HepG2 (cell line): ENCODE results near the gene RNU5B-1. TPM values are rescaled to one million over a fixed set of nuclear protein-coding genes. Genes with fewer than 3 reads are reported as not detected.

Experiments
- ARNT ChIP-seq: fragments of 450-650 bp; IDR thresholded peaks from 2 replicates; pipeline ENCODE4 v1.6.1; 2017
- CBX2 ChIP-seq, 2 experiments: fragments of 200-600 bp in 1 of 2; sonication (generic); formaldehyde crosslinking in 1 of 2; IDR thresholded peaks; 2 replicates each; pipeline versions ENCODE4 v1.7.0 to v1.8.1; 2018 to 2022; ENCODE audit warnings: low read depth in 2 of 2, low read length in 1 of 2, mild to moderate bottlenecking in 1 of 2, missing genetic modification reagents in 1 of 2
- CHCHD3 ChIP-seq: sonication (generic); formaldehyde crosslinking; IDR thresholded peaks from 2 replicates; pipeline ENCODE4 v1.8.0; 2022; ENCODE audit warnings: mild to moderate bottlenecking, missing genetic modification reagents, moderate library complexity
- LBX2 ChIP-seq: sonication (generic); formaldehyde crosslinking; IDR thresholded peaks from 2 replicates; pipeline ENCODE4 v1.5.0; 2020; ENCODE audit warnings: missing genetic modification reagents, mild to moderate bottlenecking, borderline replicate concordance
- MYPOP ChIP-seq: sonication (generic); formaldehyde crosslinking; IDR thresholded peaks from 2 replicates; pipeline ENCODE4 v1.8.1; 2023; ENCODE audit warnings: mild to moderate bottlenecking, moderate library complexity, missing genetic modification reagents
- PBX2 ChIP-seq: IDR thresholded peaks from 2 replicates; pipeline ENCODE4 v1.6.1; 2016; ENCODE audit warnings: control low read depth
- RORA ChIP-seq: sonication (generic); formaldehyde crosslinking; IDR thresholded peaks from 2 replicates; pipeline ENCODE4 v1.5.0; 2020; ENCODE audit warnings: mild to moderate bottlenecking, missing genetic modification reagents, moderate library complexity
- ZNF207 ChIP-seq: fragments of 450-650 bp; IDR thresholded peaks from 2 replicates; pipeline ENCODE4 v1.6.1; 2016; ENCODE audit warnings: antibody characterized with exemption, borderline replicate concordance
- ZNF44 ChIP-seq: sonication (generic); formaldehyde crosslinking; IDR thresholded peaks from 2 replicates; pipeline ENCODE4 v1.5.1; 2020; ENCODE audit warnings: mild to moderate bottlenecking, missing genetic modification reagents
- ZNF552 ChIP-seq: sonication (generic); formaldehyde crosslinking; IDR thresholded peaks from 2 replicates; pipeline ENCODE4 v1.9.0; 2022; ENCODE audit warnings: missing genetic modification reagents, mild to moderate bottlenecking, borderline replicate concordance
- ZNF562 ChIP-seq: sonication (generic); formaldehyde crosslinking; IDR thresholded peaks from 2 replicates; pipeline ENCODE4 v1.8.0; 2022; ENCODE audit warnings: missing genetic modification reagents, borderline replicate concordance
- ZNF607 ChIP-seq: sonication (generic); formaldehyde crosslinking; IDR thresholded peaks from 2 replicates; pipeline ENCODE4 v1.5.1; 2020; ENCODE audit warnings: missing genetic modification reagents, mild to moderate bottlenecking, borderline replicate concordance
- ZNF790 ChIP-seq: sonication (generic); formaldehyde crosslinking; IDR thresholded peaks from 2 replicates; pipeline ENCODE4 v1.8.0; 2022; ENCODE audit warnings: missing genetic modification reagents, mild to moderate bottlenecking, borderline replicate concordance
- polyA plus RNA-seq, 8 experiments: library from polyadenylated mRNA; depleted of rRNA in 3 of 8; stranded (reverse) in 7 of 8; unstranded in 1 of 8; fragments of >200 nt; fragmentation: Illumina TruSeq in 4 of 8; extraction: Trizol in 4 of 8; gene quantifications; 2 replicates each; pipeline versions ENCODE4 v1.2.1 to v1.2.3, GENCODE V29; 2011 to 2016; ENCODE audit warnings: low read depth in 4 of 8, missing spikeins in 1 of 8, mixed read lengths in 1 of 8; ENCODE audit not compliant: insufficient read depth in 1 of 8
- total RNA-seq, 5 experiments: library from RNA; depleted of rRNA; stranded (reverse); fragments of >200 nt; fragmentation: Illumina TruSeq; extraction: Trizol; gene quantifications; 2 replicates each; pipeline ENCODE4 v1.2.3, GENCODE V29; 2016; ENCODE audit warnings: low read depth in 1 of 5
- TF ChIP-seq, protein P1 (sequence below): sonication (generic); formaldehyde crosslinking; IDR thresholded peaks from 2 replicates; pipeline ENCODE4 v1.4.0; 2020; ENCODE audit warnings: missing genetic modification reagents
- TF ChIP-seq, protein P2 (sequence below): sonication (generic); formaldehyde crosslinking; IDR thresholded peaks from 2 replicates; pipeline ENCODE4 v1.4.0; 2020; ENCODE audit warnings: missing genetic modification reagents, borderline replicate concordance
- TF ChIP-seq, protein P3 (sequence below): sonication (generic); formaldehyde crosslinking; IDR thresholded peaks from 2 replicates; pipeline ENCODE4 v1.9.0; 2021; ENCODE audit warnings: missing genetic modification reagents, mild to moderate bottlenecking, borderline replicate concordance

Gene RNU5B-1
- total and polyA plus RNA-seq, 2 of the 13 experiments (the other 11 are each of a cell fraction or from before 2014, with no cell fraction given): 1,646 TPM; not detected in 1

DNA sequence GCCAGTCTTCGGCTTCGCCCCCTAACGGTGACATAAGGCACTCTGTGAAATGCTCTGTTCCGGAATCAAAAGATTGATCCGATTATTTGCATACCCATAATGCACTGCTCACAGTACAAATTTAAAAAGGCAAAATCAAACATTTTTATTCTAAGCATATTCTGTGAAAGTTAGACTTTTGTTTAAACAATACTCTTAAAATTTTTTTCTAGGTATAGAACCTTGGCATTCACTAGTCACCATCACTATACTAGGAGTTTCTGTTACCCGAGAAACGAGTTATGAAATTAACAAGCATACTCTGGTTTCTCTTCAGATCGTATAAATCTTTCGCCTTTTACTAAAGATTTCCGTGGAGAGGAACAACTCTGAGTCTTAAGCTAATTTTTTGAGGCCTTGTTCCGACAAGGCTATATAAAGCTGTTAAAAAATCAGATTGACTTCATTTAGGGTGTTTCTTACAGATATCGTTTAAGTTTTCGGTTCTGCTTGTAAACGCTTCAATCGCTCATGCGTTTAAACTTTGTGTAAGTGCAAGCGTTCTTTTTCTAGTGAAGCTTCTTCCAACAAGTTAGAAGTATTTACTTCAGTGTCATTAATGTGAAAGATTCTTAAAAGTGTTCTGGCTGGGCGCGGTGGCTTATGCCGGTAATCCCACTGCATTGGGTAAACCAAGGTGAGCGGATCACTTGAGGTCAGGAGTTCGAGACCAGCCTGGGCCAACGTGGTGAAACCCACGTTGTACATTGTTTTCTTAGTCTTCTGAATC, at the start of gene RNU5B-1 (continued):
- TF ChIP-seq, protein P1, sequence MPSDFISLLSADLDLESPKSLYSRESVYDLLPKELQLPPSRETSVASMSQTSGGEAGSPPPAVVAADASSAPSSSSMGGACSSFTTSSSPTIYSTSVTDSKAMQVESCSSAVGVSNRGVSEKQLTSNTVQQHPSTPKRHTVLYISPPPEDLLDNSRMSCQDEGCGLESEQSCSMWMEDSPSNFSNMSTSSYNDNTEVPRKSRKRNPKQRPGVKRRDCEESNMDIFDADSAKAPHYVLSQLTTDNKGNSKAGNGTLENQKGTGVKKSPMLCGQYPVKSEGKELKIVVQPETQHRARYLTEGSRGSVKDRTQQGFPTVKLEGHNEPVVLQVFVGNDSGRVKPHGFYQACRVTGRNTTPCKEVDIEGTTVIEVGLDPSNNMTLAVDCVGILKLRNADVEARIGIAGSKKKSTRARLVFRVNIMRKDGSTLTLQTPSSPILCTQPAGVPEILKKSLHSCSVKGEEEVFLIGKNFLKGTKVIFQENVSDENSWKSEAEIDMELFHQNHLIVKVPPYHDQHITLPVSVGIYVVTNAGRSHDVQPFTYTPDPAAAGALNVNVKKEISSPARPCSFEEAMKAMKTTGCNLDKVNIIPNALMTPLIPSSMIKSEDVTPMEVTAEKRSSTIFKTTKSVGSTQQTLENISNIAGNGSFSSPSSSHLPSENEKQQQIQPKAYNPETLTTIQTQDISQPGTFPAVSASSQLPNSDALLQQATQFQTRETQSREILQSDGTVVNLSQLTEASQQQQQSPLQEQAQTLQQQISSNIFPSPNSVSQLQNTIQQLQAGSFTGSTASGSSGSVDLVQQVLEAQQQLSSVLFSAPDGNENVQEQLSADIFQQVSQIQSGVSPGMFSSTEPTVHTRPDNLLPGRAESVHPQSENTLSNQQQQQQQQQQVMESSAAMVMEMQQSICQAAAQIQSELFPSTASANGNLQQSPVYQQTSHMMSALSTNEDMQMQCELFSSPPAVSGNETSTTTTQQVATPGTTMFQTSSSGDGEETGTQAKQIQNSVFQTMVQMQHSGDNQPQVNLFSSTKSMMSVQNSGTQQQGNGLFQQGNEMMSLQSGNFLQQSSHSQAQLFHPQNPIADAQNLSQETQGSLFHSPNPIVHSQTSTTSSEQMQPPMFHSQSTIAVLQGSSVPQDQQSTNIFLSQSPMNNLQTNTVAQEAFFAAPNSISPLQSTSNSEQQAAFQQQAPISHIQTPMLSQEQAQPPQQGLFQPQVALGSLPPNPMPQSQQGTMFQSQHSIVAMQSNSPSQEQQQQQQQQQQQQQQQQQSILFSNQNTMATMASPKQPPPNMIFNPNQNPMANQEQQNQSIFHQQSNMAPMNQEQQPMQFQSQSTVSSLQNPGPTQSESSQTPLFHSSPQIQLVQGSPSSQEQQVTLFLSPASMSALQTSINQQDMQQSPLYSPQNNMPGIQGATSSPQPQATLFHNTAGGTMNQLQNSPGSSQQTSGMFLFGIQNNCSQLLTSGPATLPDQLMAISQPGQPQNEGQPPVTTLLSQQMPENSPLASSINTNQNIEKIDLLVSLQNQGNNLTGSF (CRISPR knock-in tag): no peak
- TF ChIP-seq, protein P2, sequence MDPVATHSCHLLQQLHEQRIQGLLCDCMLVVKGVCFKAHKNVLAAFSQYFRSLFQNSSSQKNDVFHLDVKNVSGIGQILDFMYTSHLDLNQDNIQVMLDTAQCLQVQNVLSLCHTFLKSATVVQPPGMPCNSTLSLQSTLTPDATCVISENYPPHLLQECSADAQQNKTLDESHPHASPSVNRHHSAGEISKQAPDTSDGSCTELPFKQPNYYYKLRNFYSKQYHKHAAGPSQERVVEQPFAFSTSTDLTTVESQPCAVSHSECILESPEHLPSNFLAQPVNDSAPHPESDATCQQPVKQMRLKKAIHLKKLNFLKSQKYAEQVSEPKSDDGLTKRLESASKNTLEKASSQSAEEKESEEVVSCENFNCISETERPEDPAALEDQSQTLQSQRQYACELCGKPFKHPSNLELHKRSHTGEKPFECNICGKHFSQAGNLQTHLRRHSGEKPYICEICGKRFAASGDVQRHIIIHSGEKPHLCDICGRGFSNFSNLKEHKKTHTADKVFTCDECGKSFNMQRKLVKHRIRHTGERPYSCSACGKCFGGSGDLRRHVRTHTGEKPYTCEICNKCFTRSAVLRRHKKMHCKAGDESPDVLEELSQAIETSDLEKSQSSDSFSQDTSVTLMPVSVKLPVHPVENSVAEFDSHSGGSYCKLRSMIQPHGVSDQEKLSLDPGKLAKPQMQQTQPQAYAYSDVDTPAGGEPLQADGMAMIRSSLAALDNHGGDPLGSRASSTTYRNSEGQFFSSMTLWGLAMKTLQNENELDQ (CRISPR knock-in tag): no peak
- TF ChIP-seq CBX2 (IDR thresholded peaks at IDR 0.05; ENCODE audit: low read depth, low read length) (no peak), CBX2 (CRISPR knock-in tag; IDR thresholded peaks at IDR 0.05; ENCODE audit: low read depth) (no peak), ZNF207 (no peak), LBX2 (CRISPR knock-in tag) (no peak), CHCHD3 (CRISPR knock-in tag) (no peak), ARNT (no peak), ZNF607 (no peak; the same call in 1 of the 2 replicates), ZNF44 (no peak), PBX2 (CRISPR knock-in tag) (no peak), RORA (CRISPR knock-in tag) (no peak; the same call in 1 of the 2 replicates), MYPOP (CRISPR knock-in tag) (no peak; the same call in 1 of the 2 replicates), ZNF562 (CRISPR knock-in tag) (0 out of 2 replicates have a peak, but pooled peaks have one; percentile 75), ZNF790 (CRISPR knock-in tag) (no peak), ZNF552 (no peak)
- TF ChIP-seq, protein P3, sequence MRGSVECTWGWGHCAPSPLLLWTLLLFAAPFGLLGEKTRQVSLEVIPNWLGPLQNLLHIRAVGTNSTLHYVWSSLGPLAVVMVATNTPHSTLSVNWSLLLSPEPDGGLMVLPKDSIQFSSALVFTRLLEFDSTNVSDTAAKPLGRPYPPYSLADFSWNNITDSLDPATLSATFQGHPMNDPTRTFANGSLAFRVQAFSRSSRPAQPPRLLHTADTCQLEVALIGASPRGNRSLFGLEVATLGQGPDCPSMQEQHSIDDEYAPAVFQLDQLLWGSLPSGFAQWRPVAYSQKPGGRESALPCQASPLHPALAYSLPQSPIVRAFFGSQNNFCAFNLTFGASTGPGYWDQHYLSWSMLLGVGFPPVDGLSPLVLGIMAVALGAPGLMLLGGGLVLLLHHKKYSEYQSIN (CRISPR knock-in tag): 0 out of 2 replicates have a peak, but pooled peaks have one; percentile 65
